IMR-90 (cell line): Measurements from ENCODE around the gene GPC6. TPM values are rescaled to one million over a fixed set of nuclear protein-coding genes. Genes with fewer than 3 reads are reported as not detected.

Source experiments
- ATAC-seq: fragments of 200-7000 bp; cut with Tn5 transposase; 2 replicates; pipeline ENCODE4 v1.9.1; 2020; ENCODE audit warnings: low read depth, mild to moderate bottlenecking, moderate library complexity
- BruUV-seq: library from RNA; stranded (reverse); fragments of 400-500 nt; replicated peaks from 2 replicates; lab custom pipeline; 2021; lab: Mats Ljungman, UMichigan
- CTCF ChIA-PET: fragments of 300-600 bp; formaldehyde crosslinking; extraction: SDS; loops from one replicate; lab custom pipeline; 2021; ENCODE audit warnings: antibody characterized with exemption; lab: Yijun Ruan, JAX
- POLR2A ChIA-PET: fragments of 300-600 bp; sonication (Branson Sonifier 250); formaldehyde crosslinking; loops from one replicate; lab custom pipeline; 2022; ENCODE audit warnings: antibody characterized with exemption; ENCODE audit not compliant: unreplicated experiment; lab: Charles Lee
- DNase-seq: peaks from one replicate; pipeline ENCODE4 v3.0.0; 2013
- H2AFZ ChIP-seq: replicated peaks from 2 replicates; pipeline ENCODE3; 2013; ENCODE audit warnings: low read length, mild to moderate bottlenecking; ENCODE audit not compliant: poor library complexity
- H2AK5ac ChIP-seq: 2 replicates; pipeline ENCODE4 v1.6.1; 2013; ENCODE audit warnings: low read depth, low read length, inconsistent platforms
- H2AK9ac ChIP-seq: replicated peaks from 2 replicates; pipeline ENCODE3; 2013; ENCODE audit warnings: mild to moderate bottlenecking, low read depth, low read length, moderate library complexity; ENCODE audit not compliant: poor library complexity
- H2BK120ac ChIP-seq: 2 replicates; pipeline ENCODE4 v1.6.1; 2013; ENCODE audit warnings: low read depth, low read length, inconsistent platforms
- H2BK15ac ChIP-seq: 3 replicates; pipeline ENCODE4 v1.6.1; 2013; ENCODE audit warnings: low read depth, low read length, inconsistent platforms
- H2BK20ac ChIP-seq: 2 replicates; pipeline ENCODE4 v1.6.1; 2013; ENCODE audit warnings: low read depth, mild to moderate bottlenecking, inconsistent platforms, low read length, moderate library complexity
- H2BK5ac ChIP-seq: 2 replicates; pipeline ENCODE4 v1.6.1; 2013; ENCODE audit warnings: mild to moderate bottlenecking, low read depth, low read length, inconsistent platforms; ENCODE audit not compliant: poor library complexity, severe bottlenecking
- H3K14ac ChIP-seq: replicated peaks from 2 replicates; pipeline ENCODE4 v1.6.1; 2013; ENCODE audit warnings: low read depth, low read length, inconsistent platforms
- H3K18ac ChIP-seq: 2 replicates; pipeline ENCODE4 v1.6.1; 2013; ENCODE audit warnings: low read depth, low read length, control low read depth
- H3K23ac ChIP-seq: 2 replicates; pipeline ENCODE4 v1.6.1; 2013; ENCODE audit warnings: low read depth, low read length, inconsistent platforms
- H3K27ac ChIP-seq: 2 replicates; pipeline ENCODE4 v1.5.1; 2013; ENCODE audit warnings: mild to moderate bottlenecking, control low read depth, low read length; ENCODE audit not compliant: insufficient read depth
- H3K27me3 ChIP-seq: 2 replicates; pipeline ENCODE4 v1.6.1; 2013; ENCODE audit warnings: low read length; ENCODE audit not compliant: control insufficient read depth, insufficient read depth
- H3K36me3 ChIP-seq: 2 replicates; pipeline ENCODE4 v1.6.1; 2013; ENCODE audit warnings: low read length, mixed read lengths; ENCODE audit not compliant: control insufficient read depth, insufficient read depth
- H3K4ac ChIP-seq: 2 replicates; pipeline ENCODE4 v1.6.1; 2013; ENCODE audit warnings: low read depth, low read length, inconsistent platforms
- H3K4me1 ChIP-seq: 2 replicates; pipeline ENCODE4 v1.6.1; 2013; ENCODE audit warnings: low read length, mixed read lengths; ENCODE audit not compliant: control insufficient read depth, insufficient read depth
- H3K4me2 ChIP-seq: 2 replicates; pipeline ENCODE4 v1.6.1; 2013; ENCODE audit warnings: low read depth, mild to moderate bottlenecking, control low read depth, low read length, moderate library complexity
- H3K4me3 ChIP-seq: 2 replicates; pipeline ENCODE4 v1.5.1; 2013; ENCODE audit warnings: low read depth, mild to moderate bottlenecking, control low read depth, low read length, moderate library complexity; ENCODE audit not compliant: insufficient read depth
- H3K56ac ChIP-seq: 2 replicates; pipeline ENCODE4 v1.6.1; 2013; ENCODE audit warnings: low read length, inconsistent platforms; ENCODE audit not compliant: insufficient read depth; ENCODE audit errors: extremely low read depth
- H3K79me1 ChIP-seq, 2 experiments: 2 replicates each; pipeline ENCODE4 v1.6.1; 2013; ENCODE audit warnings: low read length in 2 of 2, inconsistent platforms in 1 of 2, low read depth in 1 of 2
- H3K9ac ChIP-seq: 2 replicates; pipeline ENCODE4 v1.6.1; 2013; ENCODE audit warnings: low read depth, low read length, control low read depth
- H3K9me1 ChIP-seq: 2 replicates; pipeline ENCODE4 v1.6.1; 2013; ENCODE audit warnings: low read length, inconsistent platforms; ENCODE audit not compliant: insufficient read depth
- H3K9me3 ChIP-seq: 2 replicates; pipeline ENCODE4 v1.6.1; 2013; ENCODE audit warnings: low read length; ENCODE audit not compliant: control insufficient read depth, insufficient read depth
- H4K20me1 ChIP-seq: 2 replicates; pipeline ENCODE4 v1.6.1; 2013; ENCODE audit warnings: low read length, inconsistent platforms; ENCODE audit not compliant: insufficient read depth
- H4K5ac ChIP-seq: 2 replicates; pipeline ENCODE4 v1.6.1; 2013; ENCODE audit warnings: mild to moderate bottlenecking, low read depth, low read length, control low read depth
- H4K8ac ChIP-seq, 2 experiments: 2 replicates each; pipeline ENCODE4 v1.6.1; 2013; ENCODE audit warnings: low read depth in 2 of 2, low read length in 2 of 2, control low read depth in 1 of 2, inconsistent platforms in 1 of 2
- H4K91ac ChIP-seq: 2 replicates; pipeline ENCODE4 v1.6.1; 2013; ENCODE audit warnings: low read depth, low read length, inconsistent platforms; ENCODE audit not compliant: insufficient read depth
- CEBPB ChIP-seq: IDR thresholded peaks from 2 replicates; pipeline ENCODE4 v1.6.1; 2012; ENCODE audit warnings: low read depth, low read length, improper control_type of control experiment
- CHD1 ChIP-seq: IDR thresholded peaks from 2 replicates; pipeline ENCODE4 v1.6.1; 2012; ENCODE audit warnings: low read depth, low read length, improper control_type of control experiment
- ELK1 ChIP-seq: fragments of 150-350 bp; IDR thresholded peaks from 2 replicates; pipeline ENCODE4 v1.6.1; 2016; ENCODE audit warnings: low read depth, mild to moderate bottlenecking, low read length, moderate library complexity, borderline replicate concordance
- FOS ChIP-seq: fragments of 150-350 bp; IDR thresholded peaks from 2 replicates; pipeline ENCODE4 v1.6.1; 2016; ENCODE audit warnings: low read depth, low read length
- MAFK ChIP-seq: IDR thresholded peaks from 2 replicates; pipeline ENCODE4 v1.6.1; 2012; ENCODE audit warnings: low read depth, low read length, improper control_type of control experiment
- MAZ ChIP-seq: IDR thresholded peaks from 2 replicates; pipeline ENCODE4 v1.6.1; 2012; ENCODE audit warnings: low read depth, mild to moderate bottlenecking, low read length, improper control_type of control experiment, moderate library complexity, borderline replicate concordance
- MXI1 ChIP-seq: IDR thresholded peaks from 2 replicates; pipeline ENCODE4 v1.6.1; 2012; ENCODE audit warnings: low read depth, mild to moderate bottlenecking, low read length, moderate library complexity, borderline replicate concordance
- NFE2L2 ChIP-seq: fragments of 150-350 bp; IDR thresholded peaks from 2 replicates; pipeline ENCODE4 v1.6.1; 2016; ENCODE audit warnings: low read depth, mild to moderate bottlenecking, low read length
- RAD21 ChIP-seq: IDR thresholded peaks from 2 replicates; pipeline ENCODE4 v1.6.1; 2012; ENCODE audit warnings: low read length, improper control_type of control experiment
- RCOR1 ChIP-seq: IDR thresholded peaks from 2 replicates; pipeline ENCODE4 v1.6.1; 2012; ENCODE audit warnings: mild to moderate bottlenecking, low read length, improper control_type of control experiment; ENCODE audit not compliant: insufficient replicate concordance
- RFX5 ChIP-seq: IDR thresholded peaks from 2 replicates; pipeline ENCODE4 v1.8.0; 2012; ENCODE audit warnings: low read depth, mild to moderate bottlenecking, low read length, moderate library complexity
- SMC3 ChIP-seq: fragments of 150-350 bp; IDR thresholded peaks from 2 replicates; pipeline ENCODE4 v1.6.1; 2016; ENCODE audit warnings: low read depth, mild to moderate bottlenecking, antibody characterized with exemption, low read length, moderate library complexity
- whole genome bisulfite sequencing, 2 experiments: methylation state at CpG; one replicate each; pipeline versions ENCODE4 v1.1.5 to v1.1.7; 2013; ENCODE audit warnings: missing lambda C conversion rate in 2 of 2; ENCODE audit not compliant: insufficient read length in 1 of 2; ENCODE audit errors: extremely low coverage in 2 of 2; 5-methylcytosine and 5-hydroxymethylcytosine counted together
- dilution Hi-C: fragments of 300-500 bp; cut with HindIII; formaldehyde crosslinking; loops from one replicate; pipeline ENCODE4 v1.14.3; 2018; ENCODE audit warnings: low sequenced_read_pairs; ENCODE audit not compliant: unreplicated experiment
- in situ Hi-C: fragments of 300-500 bp; cut with MboI; formaldehyde crosslinking; loops from 3 replicates; pipeline ENCODE4 v1.14.3; 2019; ENCODE audit warnings: low sequenced_read_pairs, inconsistent platforms, mixed read lengths
- intact Hi-C: fragments of 100-400 bp; cut with micrococcal nuclease; formaldehyde crosslinking; loops from 2 replicates; pipeline ENCODE4 v1.10.0; 2022
- polyA plus RNA-seq, 3 experiments: library from polyadenylated mRNA; depleted of rRNA; stranded (reverse); fragments of >200 nt; gene quantifications; 2 replicates each; pipeline ENCODE4 v1.2.3, GENCODE V29; 2012; ENCODE audit warnings: low replicate concordance in 1 of 3
- total RNA-seq: library from RNA; depleted of rRNA; stranded (reverse); fragments of >200 nt; gene quantifications from 2 replicates; pipeline ENCODE4 v1.2.3, GENCODE V29; 2012
- TF ChIP-seq, protein P1 (sequence below): fragments of 150-350 bp; IDR thresholded peaks from 2 replicates; pipeline ENCODE4 v1.6.1; 2017; ENCODE audit warnings: mild to moderate bottlenecking, antibody characterized with exemption, low read length, low read depth
- TF ChIP-seq, protein P2 (sequence below): conservative IDR thresholded peaks from 2 replicates; pipeline ENCODE4 v1.5.1; 2012; ENCODE audit warnings: mild to moderate bottlenecking, low read depth, low read length, improper control_type of control experiment

Gene GPC6
- total and polyA plus RNA-seq, 2 of the 4 experiments (the other 2 are of a cell fraction): 14.9 to 39.4 TPM

GRCh38 chr13:93539914-93540313, 313.3 kb downstream of the GPC6 start:
- H3K9ac ChIP-seq: no peak overlapping the region
- no peak overlapping the region for H2BK5ac ChIP-seq
- H3K4me2 ChIP-seq: no peak overlapping the region
- no peak overlapping the region for H2AK5ac ChIP-seq
- no peaks in the 10 kb centered on the region for H3K36me3 ChIP-seq
- TF ChIP-seq MAZ: no peak
- TF ChIP-seq ELK1: no peak
- TF ChIP-seq MAFK: no peak
- no peak for TF ChIP-seq RFX5
- TF ChIP-seq, protein P1, sequence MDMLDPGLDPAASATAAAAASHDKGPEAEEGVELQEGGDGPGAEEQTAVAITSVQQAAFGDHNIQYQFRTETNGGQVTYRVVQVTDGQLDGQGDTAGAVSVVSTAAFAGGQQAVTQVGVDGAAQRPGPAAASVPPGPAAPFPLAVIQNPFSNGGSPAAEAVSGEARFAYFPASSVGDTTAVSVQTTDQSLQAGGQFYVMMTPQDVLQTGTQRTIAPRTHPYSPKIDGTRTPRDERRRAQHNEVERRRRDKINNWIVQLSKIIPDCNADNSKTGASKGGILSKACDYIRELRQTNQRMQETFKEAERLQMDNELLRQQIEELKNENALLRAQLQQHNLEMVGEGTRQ: no peak
- no peak for TF ChIP-seq NFE2L2
- TF ChIP-seq SMC3: no peak
- no peak for TF ChIP-seq CEBPB
- no peak for TF ChIP-seq FOS
- no peak for TF ChIP-seq MXI1
- TF ChIP-seq, protein P2, sequence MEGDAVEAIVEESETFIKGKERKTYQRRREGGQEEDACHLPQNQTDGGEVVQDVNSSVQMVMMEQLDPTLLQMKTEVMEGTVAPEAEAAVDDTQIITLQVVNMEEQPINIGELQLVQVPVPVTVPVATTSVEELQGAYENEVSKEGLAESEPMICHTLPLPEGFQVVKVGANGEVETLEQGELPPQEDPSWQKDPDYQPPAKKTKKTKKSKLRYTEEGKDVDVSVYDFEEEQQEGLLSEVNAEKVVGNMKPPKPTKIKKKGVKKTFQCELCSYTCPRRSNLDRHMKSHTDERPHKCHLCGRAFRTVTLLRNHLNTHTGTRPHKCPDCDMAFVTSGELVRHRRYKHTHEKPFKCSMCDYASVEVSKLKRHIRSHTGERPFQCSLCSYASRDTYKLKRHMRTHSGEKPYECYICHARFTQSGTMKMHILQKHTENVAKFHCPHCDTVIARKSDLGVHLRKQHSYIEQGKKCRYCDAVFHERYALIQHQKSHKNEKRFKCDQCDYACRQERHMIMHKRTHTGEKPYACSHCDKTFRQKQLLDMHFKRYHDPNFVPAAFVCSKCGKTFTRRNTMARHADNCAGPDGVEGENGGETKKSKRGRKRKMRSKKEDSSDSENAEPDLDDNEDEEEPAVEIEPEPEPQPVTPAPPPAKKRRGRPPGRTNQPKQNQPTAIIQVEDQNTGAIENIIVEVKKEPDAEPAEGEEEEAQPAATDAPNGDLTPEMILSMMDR: no peak
- TF ChIP-seq RAD21: no peak
- no peak for TF ChIP-seq RCOR1
- TF ChIP-seq CHD1: no peak
- intact Hi-C loops (loop anchor here (5.0 kb wide), 1 partner anchor 313 kb away; the partner anchor contains the start of gene GPC6), in situ Hi-C loops (no loop called here), dilution Hi-C loops (no loop called here)
- H3K4ac ChIP-seq: no peak overlapping the region
- no peak overlapping the region for H3K18ac ChIP-seq
- no peak overlapping the region for H2AK9ac ChIP-seq
- H2BK120ac ChIP-seq: no peak overlapping the region
- no peaks in the 10 kb centered on the region for H3K9me1 ChIP-seq
- H2AFZ ChIP-seq: no peak overlapping the region
- H2BK15ac ChIP-seq: no peak overlapping the region
- no peak overlapping the region for H4K5ac ChIP-seq
- ChIA-PET POLR2A (interaction anchor here (0.5 kb wide), 1 partner anchor 1577 kb away, joined by 5 read pairs; no protein-coding TSS in a partner anchor), CTCF (no interaction called here)
- H3K9me3 ChIP-seq: no peaks in the 10 kb centered on the region
- no peak for ATAC-seq
- no peak overlapping the region for H4K8ac ChIP-seq
- BruUV-seq: no TSS peak
- H3K27ac ChIP-seq: no peak overlapping the region
- no peak overlapping the region for H3K14ac ChIP-seq
- H3K4me1 ChIP-seq: no peaks in the 10 kb centered on the region
- no peak overlapping the region for H3K4me3 ChIP-seq
- no peaks in the 10 kb centered on the region for H3K27me3 ChIP-seq
- no peak overlapping the region for H2BK20ac ChIP-seq
- no peak for DNase-seq
- no peak overlapping the region for H3K23ac ChIP-seq
- H3K56ac ChIP-seq: no peak overlapping the region
- 0 out of 4 replicates have a peak, but pooled peaks cover 0 to 3% of the 10 kb centered on the region in 2 experiments for H3K79me1 ChIP-seq
- no peak overlapping the region for H4K91ac ChIP-seq
- no peaks in the 10 kb centered on the region for H4K20me1 ChIP-seq
- WGBS, 2 experiments: 100% methylated on average over 2 of the region's 6 CpGs; no CpG with 5 or more reads in 1 of the 2 experiments
